Tibial artery (tissue), 4 donors: ENCODE data around the gene COL10A1.

ENCODE experiments used
- DNase-seq, 2 donors: peaks; one replicate each; pipeline ENCODE4 v3.0.0-alpha.2; 2019
- H3K27ac ChIP-seq, 2 donors: fragments of 200-600 bp; sonication (generic) in 1 of 2; 1 replicate in 1 of 2; 2 replicates in 1 of 2; pipeline ENCODE4 v1.5.1; 2018 to 2019; ENCODE audit warnings: mild to moderate bottlenecking in 1 of 2
- H3K27me3 ChIP-seq, 2 donors: fragments of 200-600 bp; sonication (generic) in 1 of 2; one replicate each; pipeline versions ENCODE4 v1.5.1 to v1.6.0; 2016 to 2019
- H3K36me3 ChIP-seq, 3 donors: fragments of 200-600 bp; sonication (generic) in 2 of 3; one replicate each; pipeline ENCODE4 v1.5.1; 2016 to 2019; ENCODE audit warnings: mild to moderate bottlenecking in 2 of 3
- H3K4me1 ChIP-seq, 4 donors: fragments of 200-600 bp; sonication (generic) in 2 of 4; 1 replicate in 3 of 4; 2 replicates in 1 of 4; pipeline ENCODE4 v1.5.1; 2016 to 2019
- H3K4me3 ChIP-seq, 2 donors: fragments of 200-600 bp; sonication (generic) in 1 of 2; 1 replicate in 1 of 2; 2 replicates in 1 of 2; pipeline ENCODE4 v1.5.1; 2018 to 2019; ENCODE audit warnings: mild to moderate bottlenecking in 2 of 2
- H3K9me3 ChIP-seq, 3 donors: fragments of 200-600 bp; sonication (generic) in 1 of 3; one replicate each; pipeline ENCODE4 v1.5.1; 2016 to 2019
- CTCF ChIP-seq, 2 experiments: fragments of 200-600 bp in 1 of 2; fragments of 450-650 bp in 1 of 2; IDR thresholded peaks; one replicate each; pipeline ENCODE4 v1.5.1; 2017 to 2019; ENCODE audit warnings: antibody characterized with exemption in 2 of 2, mild to moderate bottlenecking in 1 of 2, moderate library complexity in 1 of 2
- intact Hi-C: fragments of 100-400 bp; cut with DNase I; formaldehyde crosslinking; loops from one replicate; pipeline ENCODE4 v1.15.0; 2023; ENCODE audit warnings: low total_unique reads

COL10A1 gene

GRCh38 chr6:116127771-116128493 lies 2.0 kb upstream of the COL10A1 start:
- TF ChIP-seq CTCF (IDR thresholded peaks at IDR 0.05) = no peak
- DNase-seq = no peak
- intact Hi-C loops = no loop called here
- Histone ChIP-seq H3K4me1 (peaks cover 0 to 6% (median 0%) of the 10 kb centered on the region in 4 donors), H3K36me3 (peaks cover 0 to 2% (median 0%) of the 10 kb centered on the region in 3 donors), H3K9me3 (no peaks in the 10 kb centered on the region), H3K4me3 (no peak overlapping the region), H3K27me3 (no peaks in the 10 kb centered on the region), H3K27ac (no peak overlapping the region)

- intact Hi-C loops = no loop called here
Measured at GRCh38 chr6:116120430-116120829, 5.5 kb downstream of the COL10A1 start.

GRCh38 chr6:116118608-116119007 lies 7.3 kb downstream of the COL10A1 start:
- no peak overlapping the region for H3K27ac ChIP-seq
- H3K36me3 ChIP-seq = peaks cover 35 to 53% (median 38%) of the 10 kb centered on the region in 3 donors
- H3K4me1 ChIP-seq = peaks cover 0 to 20% (median 0%) of the 10 kb centered on the region in 4 donors
- H3K9me3 ChIP-seq = no peaks in the 10 kb centered on the region
- no peak for DNase-seq
- intact Hi-C loops = no loop called here
- H3K27me3 ChIP-seq = no peaks in the 10 kb centered on the region
- H3K4me3 ChIP-seq = no peak overlapping the region
- TF ChIP-seq CTCF (IDR thresholded peaks at IDR 0.05) = no peak

More at GRCh38 chr6:116120430-116120829, 5.5 kb downstream of the COL10A1 start:
- DNase-seq = no peak
- H3K9me3 ChIP-seq = no peaks in the 10 kb centered on the region
- no peak overlapping the region for H3K27ac ChIP-seq
- H3K36me3 ChIP-seq = peaks cover 21 to 38% (median 34%) of the 10 kb centered on the region in 3 donors
- no peaks in the 10 kb centered on the region for H3K27me3 ChIP-seq
- TF ChIP-seq CTCF (IDR thresholded peaks at IDR 0.05) = no peak
- peaks cover 0 to 16% (median 0%) of the 10 kb centered on the region in 4 donors for H3K4me1 ChIP-seq
- no peak overlapping the region for H3K4me3 ChIP-seq

- H3K27ac ChIP-seq = no peak overlapping the region
- H3K36me3 ChIP-seq = peaks cover 49 to 70% (median 59%) of the 10 kb centered on the region in 3 donors
- intact Hi-C loops = no loop called here
Measured at GRCh38 chr6:116115781-116116180, 10.2 kb downstream of the COL10A1 start.

GRCh38 chr6:116113386-116113785 lies 12.5 kb downstream of the COL10A1 start:
- H3K4me1 ChIP-seq = peaks cover 0 to 20% (median 0%) of the 10 kb centered on the region in 4 donors
- H3K4me3 ChIP-seq = no peak overlapping the region
- no peak for TF ChIP-seq CTCF (IDR thresholded peaks at IDR 0.05)
- H3K9me3 ChIP-seq = no peaks in the 10 kb centered on the region
- no peak overlapping the region for H3K27ac ChIP-seq
- DNase-seq = no peak
- intact Hi-C loops = no loop called here
- H3K36me3 ChIP-seq = peaks cover 49 to 76% (median 64%) of the 10 kb centered on the region in 3 donors
- H3K27me3 ChIP-seq = no peaks in the 10 kb centered on the region

More at GRCh38 chr6:116115781-116116180, 10.2 kb downstream of the COL10A1 start:
- Histone ChIP-seq H3K9me3 (no peaks in the 10 kb centered on the region), H3K4me1 (peaks cover 0 to 20% (median 0%) of the 10 kb centered on the region in 4 donors), H3K4me3 (no peak overlapping the region), H3K27me3 (no peaks in the 10 kb centered on the region)
- peak; percentile 21 to 28 for TF ChIP-seq CTCF (IDR thresholded peaks at IDR 0.05)
- DNase-seq = no peak
